HCT116 (cell line): ENCODE measurements around the gene RALGPS1. TPM values are rescaled to one million over a fixed set of nuclear protein-coding genes. Genes with fewer than 3 reads are reported as not detected.

Experiments used
- ATAC-seq: fragments of 200-7000 bp; cut with Tn5 transposase; 2 replicates; pipeline ENCODE4 v1.9.1; 2020; ENCODE audit warnings: mild to moderate bottlenecking, moderate library complexity
- BruUV-seq: library from RNA; stranded (reverse); fragments of 400-500 nt; replicated peaks from 2 replicates; lab custom pipeline; 2021; lab: Mats Ljungman, UMichigan
- CTCF ChIA-PET: fragments of 300-600 bp; sonication (Branson Sonifier 250); formaldehyde crosslinking; loops from one replicate; lab custom pipeline; 2021; ENCODE audit warnings: antibody characterized with exemption; lab: Charles Lee
- POLR2A ChIA-PET: fragments of 300-600, 350-600 bp; sonication (Branson Sonifier 250); formaldehyde crosslinking; loops from one replicate; lab custom pipeline; 2021; ENCODE audit warnings: antibody characterized with exemption; lab: Charles Lee
- RAD21 ChIA-PET, 2 experiments: fragments of 300-600 bp; sonication (Branson Sonifier 250); formaldehyde crosslinking; loops; one replicate each; lab custom pipeline; 2023; ENCODE audit warnings: low total read pairs in 2 of 2; ENCODE audit not compliant: uncharacterized antibody in 2 of 2, unreplicated experiment in 2 of 2, low non-redundant PET in 1 of 2; lab: Charles Lee
- DNase-seq: peaks from one replicate; pipeline ENCODE4 v3.0.0-alpha.2; 2010; ENCODE audit warnings: low read depth, low spot score
- H2AFZ ChIP-seq: fragments of 200-600 bp; shearing (Covaris generic), sonication (generic); 2 replicates; pipeline ENCODE4 v1.6.1; 2017; ENCODE audit warnings: low read depth, mixed run types, mixed read lengths, antibody characterized with exemption, low read length; ENCODE audit not compliant: poor library complexity, severe bottlenecking
- H3K27ac ChIP-seq: 2 replicates; pipeline ENCODE4 v1.5.1; 2012; ENCODE audit warnings: low read depth, low read length
- H3K27me3 ChIP-seq: fragments of 200-600 bp; sonication (generic); 2 replicates; pipeline ENCODE4 v1.6.1; 2016; ENCODE audit warnings: mixed run types, low read length, mixed read lengths; ENCODE audit not compliant: insufficient read depth
- H3K36me3 ChIP-seq, 2 experiments: fragments of 200-500 bp in 1 of 2; fragments of 200-600 bp in 1 of 2; sonication (Bioruptor generic) in 1 of 2; sonication (generic) in 1 of 2; 2 replicates each; pipeline versions ENCODE4 v1.5.1 to v1.6.1; 2014 to 2016; ENCODE audit warnings: low read length in 2 of 2, inconsistent platforms in 1 of 2, mixed read lengths in 1 of 2, mixed run types in 1 of 2; ENCODE audit not compliant: insufficient read depth in 2 of 2, control insufficient read depth in 1 of 2
- H3K4me1 ChIP-seq, 2 experiments: fragments of 200-600 bp in 1 of 2; sonication (generic) in 1 of 2; 2 replicates each; pipeline versions ENCODE4 v1.5.1 to v1.6.1; 2012 to 2017; ENCODE audit warnings: low read length in 2 of 2, inconsistent platforms in 1 of 2, mild to moderate bottlenecking in 1 of 2, mixed read lengths in 1 of 2, mixed run types in 1 of 2, moderate library complexity in 1 of 2; ENCODE audit not compliant: insufficient read depth in 2 of 2, control insufficient read depth in 1 of 2
- H3K4me2 ChIP-seq: fragments of 200-600 bp; sonication (generic); 2 replicates; pipeline ENCODE4 v1.6.1; 2017; ENCODE audit warnings: mixed run types, low read length, mixed read lengths
- H3K4me3 ChIP-seq, 2 experiments: fragments of 200-600 bp in 1 of 2; sonication (generic) in 1 of 2; replicated peaks in 1 of 2; 2 replicates each; pipeline ENCODE4 v1.5.1; 2011 to 2016; ENCODE audit warnings: low read length in 2 of 2, control low read depth in 1 of 2, low read depth in 1 of 2, mild to moderate bottlenecking in 1 of 2, mixed read lengths in 1 of 2, mixed run types in 1 of 2
- H3K79me2 ChIP-seq: fragments of 200-600 bp; sonication (generic); 2 replicates; pipeline ENCODE4 v1.6.1; 2017; ENCODE audit warnings: mild to moderate bottlenecking, mixed run types, low read length, moderate library complexity, mixed read lengths; ENCODE audit not compliant: insufficient read depth
- H3K9ac ChIP-seq: fragments of 200-600 bp; sonication (generic); 2 replicates; pipeline ENCODE4 v1.6.1; 2016; ENCODE audit warnings: low read length, mixed read lengths
- H3K9me2 ChIP-seq: fragments of 200-600 bp; sonication (generic), shearing (Covaris generic); 2 replicates; pipeline ENCODE4 v1.6.1; 2017; ENCODE audit warnings: mixed run types, mild to moderate bottlenecking, moderate library complexity; ENCODE audit not compliant: insufficient read depth
- H3K9me3 ChIP-seq, 2 experiments: fragments of 200-500 bp in 1 of 2; fragments of 200-600 bp in 1 of 2; sonication (Bioruptor generic) in 1 of 2; sonication (generic) in 1 of 2; 2 replicates each; pipeline ENCODE4 v1.6.1; 2014 to 2017; ENCODE audit warnings: low read length in 2 of 2, mixed read lengths in 2 of 2, inconsistent platforms in 1 of 2, low read depth in 1 of 2, mild to moderate bottlenecking in 1 of 2, mixed run types in 1 of 2, moderate library complexity in 1 of 2; ENCODE audit not compliant: control insufficient read depth in 1 of 2, insufficient read depth in 1 of 2
- H4K20me1 ChIP-seq: fragments of 200-600 bp; sonication (generic), shearing (Covaris generic); 2 replicates; pipeline ENCODE4 v1.6.1; 2017; ENCODE audit warnings: mixed run types, mild to moderate bottlenecking, moderate library complexity; ENCODE audit not compliant: insufficient read depth
- CTCF ChIP-seq, 3 experiments: fragments of 200-600 bp in 1 of 3; sonication (generic) in 1 of 3; IDR thresholded peaks in 2 of 3; conservative IDR thresholded peaks in 1 of 3; 2 replicates each; pipeline ENCODE4 v1.5.1; 2012 to 2017; ENCODE audit warnings: low read depth in 2 of 3, low read length in 2 of 3, antibody characterized with exemption in 1 of 3, borderline replicate concordance in 1 of 3, control low read depth in 1 of 3, mild to moderate bottlenecking in 1 of 3, mixed read lengths in 1 of 3, mixed run types in 1 of 3, moderate library complexity in 1 of 3; ENCODE audit not compliant: insufficient read depth in 1 of 3
- FOSL1 ChIP-seq: IDR thresholded peaks from 2 replicates; pipeline ENCODE4 v1.6.1; 2012; ENCODE audit warnings: low read depth
- POLR2AphosphoS5 ChIP-seq: IDR thresholded peaks from 2 replicates; pipeline ENCODE4 v1.6.1; 2011; ENCODE audit warnings: mild to moderate bottlenecking, low read depth, low read length, moderate library complexity
- RAD21 ChIP-seq: IDR thresholded peaks from 2 replicates; pipeline ENCODE4 v1.6.1; 2012; ENCODE audit warnings: low read depth, mild to moderate bottlenecking
- SIN3A ChIP-seq: IDR thresholded peaks from 2 replicates; pipeline ENCODE4 v1.6.1; 2012; ENCODE audit warnings: low read depth
- SP1 ChIP-seq: IDR thresholded peaks from 2 replicates; pipeline ENCODE4 v1.6.1; 2012; ENCODE audit warnings: low read depth
- YY1 ChIP-seq: IDR thresholded peaks from 2 replicates; pipeline ENCODE4 v1.6.1; 2011; ENCODE audit warnings: low read length, low read depth, moderate library complexity, mild to moderate bottlenecking; ENCODE audit not compliant: insufficient replicate concordance; ENCODE audit errors: extremely low read depth
- ZFX ChIP-seq: fragments of 450-650 bp; IDR thresholded peaks from 2 replicates; pipeline ENCODE4 v1.6.1; 2017
- ZNF274 ChIP-seq: fragments of 200-500 bp; sonication (Bioruptor generic); IDR thresholded peaks from 2 replicates; pipeline ENCODE4 v1.6.1; 2014; ENCODE audit warnings: mild to moderate bottlenecking, low read depth, low read length, inconsistent platforms
- intact Hi-C: fragments of 100-400 bp; cut with micrococcal nuclease; formaldehyde crosslinking; loops from 2 replicates; pipeline ENCODE4 v1.10.0; 2022
- total RNA-seq: library from RNA; stranded (reverse); gene quantifications from one replicate; pipeline ENCODE4 v1.2.1, GENCODE V29; 2021; ENCODE audit not compliant: unreplicated experiment
- TF ChIP-seq, protein P1 (sequence below): IDR thresholded peaks from 2 replicates; pipeline ENCODE4 v1.6.1; 2012
- TF ChIP-seq, protein P2 (sequence below): IDR thresholded peaks from 2 replicates; pipeline ENCODE4 v1.6.1; 2012; ENCODE audit warnings: low read depth

RALGPS1 gene
- total RNA-seq, 1 experiment from 2014 or later, result 7.6 TPM

DNA sequence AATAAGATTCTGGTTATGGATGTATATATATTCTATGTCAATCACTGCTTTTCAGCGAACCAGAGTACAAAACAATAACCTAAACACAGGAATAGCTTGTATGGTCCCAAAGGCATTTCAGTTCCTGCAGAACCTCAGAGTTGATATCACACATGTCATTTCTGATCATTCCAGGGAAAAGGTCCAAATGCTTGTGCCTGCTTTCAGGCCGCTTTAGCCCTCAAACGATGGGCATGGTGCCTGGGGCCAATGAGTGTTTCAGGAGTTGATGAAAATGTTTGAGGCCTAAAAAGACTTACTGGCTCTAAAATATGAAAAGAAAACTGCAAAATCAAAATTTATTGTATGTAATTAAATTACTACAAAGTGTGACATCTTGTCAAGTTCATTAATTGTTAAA is 185.1 kb downstream of the RALGPS1 start:
- BruUV-seq, result no TSS peak
- Histone ChIP-seq H3K9ac (no peak overlapping the region), H3K36me3 (no peaks in the 10 kb centered on the region), H3K4me3 (no peak overlapping the region), H3K9me2 (no peaks in the 10 kb centered on the region), H3K4me2 (no peak overlapping the region), H2AFZ (no peak overlapping the region), H3K4me1 (no peaks in the 10 kb centered on the region), H3K79me2 (no peaks in the 10 kb centered on the region), H3K9me3 (no peaks in the 10 kb centered on the region), H3K27ac (no peak overlapping the region), H4K20me1 (no peaks in the 10 kb centered on the region), H3K27me3 (no peaks in the 10 kb centered on the region)
- intact Hi-C loops, result no loop called here
- no peak for DNase-seq
- ChIA-PET RAD21 (no interaction called here), CTCF (no interaction called here), POLR2A (no interaction called here)
- no peak for ATAC-seq
- TF ChIP-seq FOSL1 (no peak), SIN3A (no peak), POLR2AphosphoS5 (no peak), ZFX (no peak)
- TF ChIP-seq, protein P1, sequence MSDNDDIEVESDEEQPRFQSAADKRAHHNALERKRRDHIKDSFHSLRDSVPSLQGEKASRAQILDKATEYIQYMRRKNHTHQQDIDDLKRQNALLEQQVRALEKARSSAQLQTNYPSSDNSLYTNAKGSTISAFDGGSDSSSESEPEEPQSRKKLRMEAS, result no peak

GRCh38 chr9:127102176-127102575 is 187.6 kb downstream of the RALGPS1 start:
- no peaks in the 10 kb centered on the region for H3K9me2 ChIP-seq
- H3K9me3 ChIP-seq, result no peaks in the 10 kb centered on the region
- H3K4me2 ChIP-seq, result no peak overlapping the region
- H3K79me2 ChIP-seq, result no peaks in the 10 kb centered on the region
- ChIA-PET RAD21 (no interaction called here), POLR2A (no interaction called here), CTCF (no interaction called here)
- H3K4me3 ChIP-seq, result no peak overlapping the region
- no peaks in the 10 kb centered on the region for H3K27me3 ChIP-seq
- H3K9ac ChIP-seq, result no peak overlapping the region
- no peak for DNase-seq
- no peak for ATAC-seq
- BruUV-seq, result no TSS peak
- intact Hi-C loops, result no loop called here
- H2AFZ ChIP-seq, result no peak overlapping the region
- TF ChIP-seq SIN3A, result no peak
- TF ChIP-seq FOSL1, result no peak
- TF ChIP-seq SP1, result no peak
- no peak for TF ChIP-seq ZNF274
- TF ChIP-seq, protein P2, sequence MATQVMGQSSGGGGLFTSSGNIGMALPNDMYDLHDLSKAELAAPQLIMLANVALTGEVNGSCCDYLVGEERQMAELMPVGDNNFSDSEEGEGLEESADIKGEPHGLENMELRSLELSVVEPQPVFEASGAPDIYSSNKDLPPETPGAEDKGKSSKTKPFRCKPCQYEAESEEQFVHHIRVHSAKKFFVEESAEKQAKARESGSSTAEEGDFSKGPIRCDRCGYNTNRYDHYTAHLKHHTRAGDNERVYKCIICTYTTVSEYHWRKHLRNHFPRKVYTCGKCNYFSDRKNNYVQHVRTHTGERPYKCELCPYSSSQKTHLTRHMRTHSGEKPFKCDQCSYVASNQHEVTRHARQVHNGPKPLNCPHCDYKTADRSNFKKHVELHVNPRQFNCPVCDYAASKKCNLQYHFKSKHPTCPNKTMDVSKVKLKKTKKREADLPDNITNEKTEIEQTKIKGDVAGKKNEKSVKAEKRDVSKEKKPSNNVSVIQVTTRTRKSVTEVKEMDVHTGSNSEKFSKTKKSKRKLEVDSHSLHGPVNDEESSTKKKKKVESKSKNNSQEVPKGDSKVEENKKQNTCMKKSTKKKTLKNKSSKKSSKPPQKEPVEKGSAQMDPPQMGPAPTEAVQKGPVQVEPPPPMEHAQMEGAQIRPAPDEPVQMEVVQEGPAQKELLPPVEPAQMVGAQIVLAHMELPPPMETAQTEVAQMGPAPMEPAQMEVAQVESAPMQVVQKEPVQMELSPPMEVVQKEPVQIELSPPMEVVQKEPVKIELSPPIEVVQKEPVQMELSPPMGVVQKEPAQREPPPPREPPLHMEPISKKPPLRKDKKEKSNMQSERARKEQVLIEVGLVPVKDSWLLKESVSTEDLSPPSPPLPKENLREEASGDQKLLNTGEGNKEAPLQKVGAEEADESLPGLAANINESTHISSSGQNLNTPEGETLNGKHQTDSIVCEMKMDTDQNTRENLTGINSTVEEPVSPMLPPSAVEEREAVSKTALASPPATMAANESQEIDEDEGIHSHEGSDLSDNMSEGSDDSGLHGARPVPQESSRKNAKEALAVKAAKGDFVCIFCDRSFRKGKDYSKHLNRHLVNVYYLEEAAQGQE, result no peak
- TF ChIP-seq RAD21, result no peak
- no peak for TF ChIP-seq YY1
- TF ChIP-seq CTCF (IDR thresholded peaks at IDR 0.05 in 2 of 3, conservative IDR thresholded peaks at IDR 0.05 in 1 of 3; ENCODE audit: borderline replicate concordance in 1 of 3, insufficient read depth in 1 of 3, low read depth in 2 of 3, low read length in 2 of 3), result no peak
- H3K4me1 ChIP-seq, result no peaks in the 10 kb centered on the region
- H3K36me3 ChIP-seq, result no peaks in the 10 kb centered on the region
- no peaks in the 10 kb centered on the region for H4K20me1 ChIP-seq
- no peak overlapping the region for H3K27ac ChIP-seq
